Coronary artery (tissue), 2 donors: ENCODE measurements around the gene WWP2.
A peak's percentile ranks its signal among the peaks of the same experiment; 100 is the strongest.

Experiments used
- DNase-seq: peaks from one replicate; pipeline ENCODE4 v3.0.0-alpha.2; 2017; ENCODE audit warnings: low spot score
- H3K27ac ChIP-seq, 2 donors: fragments of 200-600 bp; sonication (generic); one replicate each; pipeline ENCODE4 v1.5.1; 2016 to 2019
- H3K4me3 ChIP-seq: fragments of 200-600 bp; sonication (generic); 2 replicates; pipeline ENCODE4 v1.5.1; 2016; ENCODE audit warnings: mild to moderate bottlenecking, moderate library complexity
- CTCF ChIP-seq: fragments of 200-600 bp; sonication (generic); IDR thresholded peaks from one replicate; pipeline ENCODE4 v1.5.1; 2019; ENCODE audit warnings: antibody characterized with exemption

Gene WWP2

GRCh38 chr16:69885722-69886121 lies 123.6 kb downstream of the WWP2 start:
- TF ChIP-seq CTCF = no peak
- H3K27ac ChIP-seq = no peak overlapping the region
- DNase-seq = no peak
- no peak overlapping the region for H3K4me3 ChIP-seq

GRCh38 chr16:69886726-69887125 lies 124.6 kb downstream of the WWP2 start:
- DNase-seq = no peak
- Histone ChIP-seq H3K4me3 (no peak overlapping the region), H3K27ac (no peak overlapping the region)
- TF ChIP-seq CTCF = no peak

- TF ChIP-seq CTCF = no peak
- H3K27ac ChIP-seq = no peak overlapping the region
- DNase-seq = no peak
- no peak overlapping the region for H3K4me3 ChIP-seq
Observed at GRCh38 chr16:69888005-69888590, 126.0 kb downstream of the WWP2 start.

- H3K27ac ChIP-seq = peak overlapping the region in 1 of 2 donors; percentile 62
- no peak overlapping the region for H3K4me3 ChIP-seq
- TF ChIP-seq CTCF = no peak
- DNase-seq = no peak
Observed at GRCh38 chr16:69889295-69889964, 127.3 kb downstream of the WWP2 start.

- Histone ChIP-seq H3K27ac (peak overlapping the region; percentile 62 to 82), H3K4me3 (peak overlapping the region; percentile 26)
- no peak for DNase-seq
- no peak for TF ChIP-seq CTCF
Observed at GRCh38 chr16:69890114-69890891, 128.2 kb downstream of the WWP2 start.

- peak overlapping the region; percentile 26 for H3K4me3 ChIP-seq
- H3K27ac ChIP-seq = peak overlapping the region; percentile 62 to 82
- TF ChIP-seq CTCF = no peak
- DNase-seq = no peak
Observed at GRCh38 chr16:69890892-69891282, 128.8 kb downstream of the WWP2 start.

- TF ChIP-seq CTCF = no peak
- no peak overlapping the region for H3K4me3 ChIP-seq
- no peak overlapping the region for H3K27ac ChIP-seq
- DNase-seq = no peak
Observed at GRCh38 chr16:69892378-69892777, 130.2 kb downstream of the WWP2 start.
